Left renal pelvis (tissue), 4 donors: ENCODE measurements around the gene AMDHD1. TPM values are rescaled to one million over a fixed set of nuclear protein-coding genes. Genes with fewer than 3 reads are reported as not detected.

Source experiments
- DNase-seq, 4 donors: peaks; one replicate each; pipeline ENCODE4 v3.0.0-alpha.2; 2013; ENCODE audit warnings: low read depth in 4 of 4, low spot score in 3 of 4
- polyA plus RNA-seq, 4 donors: library from polyadenylated mRNA; unstranded; fragments of 120-200 nt; gene quantifications; one replicate each; pipeline ENCODE4 v1.2.1, GENCODE V29; 2013; ENCODE audit not compliant: insufficient read length in 4 of 4

The AMDHD1 gene
- polyA plus RNA-seq, 4 donors = 0.33 to 1.5 (median 1.2) TPM

DNA sequence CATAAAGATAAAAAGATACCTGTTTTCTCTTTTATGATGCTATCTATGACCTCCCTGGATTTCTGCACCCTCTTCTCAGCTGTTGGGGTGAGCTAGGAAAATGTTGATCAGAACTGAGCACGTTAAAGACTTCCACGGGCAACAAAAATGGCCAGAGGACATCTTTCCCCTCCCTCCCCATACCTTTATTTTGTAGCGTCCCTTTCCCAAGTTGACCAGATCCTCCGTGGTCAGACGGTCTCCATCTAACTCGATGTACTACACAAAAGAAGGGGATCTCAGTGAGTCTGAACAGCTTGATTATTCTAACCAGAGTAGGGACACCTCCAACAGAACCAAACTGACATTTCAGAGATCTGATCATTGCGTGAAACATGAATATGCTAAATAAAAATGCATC lies 50.8 kb downstream of the AMDHD1 start:
- DNase-seq = no peak

DNA sequence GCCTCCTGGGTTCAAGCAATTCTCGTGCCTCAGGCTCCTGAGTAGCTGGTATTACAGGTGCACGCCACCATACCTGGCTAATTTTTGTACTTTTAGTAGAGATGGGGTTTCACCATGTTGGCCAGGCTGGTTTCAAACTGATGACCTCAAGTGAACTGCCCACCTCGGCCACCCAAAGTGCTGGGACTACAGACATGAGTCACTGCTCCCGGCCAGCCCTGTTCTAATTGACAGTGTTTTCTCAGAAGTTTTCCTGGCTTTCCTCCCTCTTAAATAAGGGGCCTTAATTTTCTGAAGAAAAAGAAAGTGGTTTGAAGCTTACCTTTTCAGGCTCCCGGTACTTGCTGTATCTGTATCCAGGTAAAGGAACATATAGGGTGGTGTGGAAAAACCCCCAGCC lies 51.3 kb downstream of the AMDHD1 start:
- DNase-seq = no peak

DNA sequence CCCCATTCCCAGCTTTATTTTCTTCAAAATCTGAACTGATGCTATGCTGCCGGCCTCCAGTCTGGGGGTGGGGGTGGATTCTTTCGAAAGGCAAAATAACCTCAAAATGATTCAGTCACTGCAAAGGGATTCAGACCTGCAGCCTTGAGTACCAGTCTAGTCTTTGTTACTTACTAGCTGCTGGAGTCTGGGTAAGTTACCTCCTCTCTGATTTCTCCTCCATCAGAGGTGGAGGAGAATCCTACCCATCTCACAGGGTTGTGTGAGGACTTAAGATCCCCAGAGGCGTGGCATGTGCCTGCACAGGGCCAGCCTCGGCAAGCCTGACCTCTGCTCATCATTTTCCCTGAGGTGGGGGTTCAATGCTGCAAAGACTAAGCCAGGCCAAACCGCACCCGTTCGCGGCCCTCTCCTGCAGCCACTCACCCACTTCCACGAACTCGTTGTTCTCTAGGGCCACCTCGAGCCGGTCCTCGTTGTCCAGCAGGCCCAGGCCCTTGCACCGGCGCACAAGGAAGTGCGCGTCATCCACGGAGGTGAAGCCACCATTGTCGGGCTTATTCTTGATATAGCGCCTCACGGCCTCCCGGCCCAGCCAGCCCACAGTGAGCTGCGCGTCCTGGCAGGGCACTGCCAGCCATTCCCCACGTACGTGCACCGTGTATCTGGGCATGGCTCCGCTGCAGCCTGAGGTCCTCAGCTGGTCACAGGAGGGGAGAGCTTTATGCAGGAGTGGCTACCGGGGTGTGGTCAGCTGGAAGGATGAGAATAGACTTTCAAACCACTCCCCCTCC lies 52.3 kb downstream of the AMDHD1 start:
- no peak for DNase-seq

DNA sequence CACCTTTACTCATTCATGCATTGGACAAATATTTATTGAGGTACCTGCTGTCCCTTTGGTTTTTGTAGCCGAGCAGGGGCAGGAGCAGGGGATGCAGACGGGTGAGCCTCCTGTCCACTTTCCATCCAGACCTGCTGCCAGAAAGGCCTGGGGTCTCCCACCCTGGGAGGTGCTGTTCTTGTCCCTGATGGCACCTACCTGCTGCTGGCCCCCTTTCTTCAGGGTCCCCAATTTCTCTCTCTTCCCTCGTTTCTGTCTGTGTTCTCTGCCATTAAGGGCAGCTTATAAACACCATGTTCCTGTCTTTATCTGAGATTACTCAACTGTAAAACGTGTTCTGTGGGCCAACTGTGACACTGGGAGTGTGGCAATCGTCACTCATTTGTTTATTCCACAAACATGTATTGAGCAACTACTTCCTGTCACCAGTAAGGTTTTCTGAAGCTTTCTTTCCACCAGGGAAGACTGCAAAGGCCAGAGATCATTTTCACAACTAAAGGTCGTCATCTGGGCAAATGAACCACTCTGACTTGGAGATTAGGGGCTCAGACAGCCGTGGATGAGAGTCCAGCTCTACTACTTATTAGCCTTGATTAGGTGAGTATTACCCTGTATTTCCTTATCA lies 53.0 kb downstream of the AMDHD1 start, which contains the start of gene HAL:
Gene HAL, minus strand, starts transcription at position 311 of the 625 bp plus-strand sequence. CDS start 434 bp downstream, outside the sequence.
- no peak for DNase-seq

GRCh38 chr12:95997276-95997675 lies 54.1 kb downstream of the AMDHD1 start:
- no peak for DNase-seq

- no peak for DNase-seq
Observed at GRCh38 chr12:95997911-95998510, 54.9 kb downstream of the AMDHD1 start.

GRCh38 chr12:95998611-95999286 lies 55.6 kb downstream of the AMDHD1 start:
- peak in 3 of 4 donors; percentile 31 to 57 (median 33) for DNase-seq

DNA sequence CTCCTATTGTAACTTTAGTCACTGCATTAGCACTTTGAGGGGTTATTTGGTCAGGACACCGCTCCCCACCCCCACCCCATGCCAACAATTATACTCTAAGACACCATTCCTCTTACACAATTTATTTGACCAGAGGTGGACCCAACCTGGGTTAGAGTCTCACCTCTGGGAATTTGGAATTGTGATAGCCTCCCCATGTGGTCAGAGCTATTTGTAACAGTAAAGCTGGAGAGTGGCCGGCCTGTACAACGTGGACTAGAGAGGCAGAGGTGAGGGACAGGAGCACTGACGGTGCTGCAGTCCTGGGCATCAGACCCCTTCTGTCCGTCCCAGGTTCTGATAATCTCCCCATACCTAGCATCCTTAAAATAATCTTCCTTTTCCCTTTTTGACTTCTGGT lies 56.4 kb downstream of the AMDHD1 start:
- DNase-seq = no peak

GRCh38 chr12:96000858-96001257 lies 57.7 kb downstream of the AMDHD1 start:
- DNase-seq = no peak

- DNase-seq = no peak
Observed at GRCh38 chr12:96006727-96007126, 63.6 kb downstream of the AMDHD1 start.

DNA sequence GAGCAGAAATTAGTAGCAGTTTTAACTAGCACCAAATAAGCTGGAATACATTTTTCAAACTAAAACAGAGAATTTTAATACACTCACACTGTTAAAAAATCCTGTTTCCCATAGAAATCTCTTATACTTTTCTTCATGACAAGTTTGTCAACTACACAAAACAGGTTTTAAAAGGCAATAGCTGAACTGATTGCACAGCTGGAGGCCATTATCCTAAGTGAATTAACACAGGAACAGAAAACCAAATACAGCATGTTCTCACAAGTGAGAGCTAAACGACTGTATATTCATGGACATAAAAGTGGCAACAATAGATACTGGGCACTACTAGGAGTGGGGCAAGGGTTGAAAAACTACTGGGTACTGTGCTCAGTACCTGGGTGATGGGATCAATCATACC lies 64.6 kb downstream of the AMDHD1 start:
- no peak for DNase-seq

GRCh38 chr12:96014943-96015599 lies 71.9 kb downstream of the AMDHD1 start:
- DNase-seq = no peak

DNA sequence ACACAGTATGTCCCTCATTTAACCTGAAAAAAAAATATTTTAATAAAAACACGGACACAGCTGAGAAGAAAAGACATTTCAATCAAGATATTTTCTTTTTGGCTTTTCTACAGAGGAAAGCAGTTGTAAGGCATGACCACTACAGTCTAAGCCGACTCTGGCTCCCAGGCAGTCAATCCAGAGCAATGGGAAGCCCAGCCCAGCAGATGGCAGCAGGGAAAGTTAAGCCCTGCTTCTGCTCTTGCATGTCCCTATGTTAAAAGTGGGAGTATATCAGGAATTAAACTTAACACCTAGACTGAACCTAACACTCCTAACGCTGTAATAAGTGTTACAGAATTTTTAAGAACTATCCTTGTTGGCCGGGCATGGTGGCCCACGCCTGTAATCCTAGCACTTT lies 72.5 kb downstream of the AMDHD1 start:
- no peak for DNase-seq

Other genes with a start within 250 kb of the AMDHD1 start
- gene NTN4, start 152.6 kb upstream of the AMDHD1 start, polyA plus RNA-seq = 100 to 1,000 TPM in 3 of 4 donors, 1 to 10 TPM in 1; 3.3 to 110 (median 104) TPM
- 100 to 1,000 TPM in 2 of 4 donors, 10 to 100 TPM in 2; 70.1 to 104 (median 97.0) TPM for gene SNRPF, start 84.4 kb upstream of the AMDHD1 start, polyA plus RNA-seq
- under 1 TPM in 3 of 4 donors, not detected in 1; 0.54 to 0.63 (median 0.60) TPM for gene CCDC38, start 717 bp upstream of the AMDHD1 start, polyA plus RNA-seq
- 1 to 10 TPM in 1 of 4 donors, under 1 TPM in 3; 0.26 to 2.3 (median 0.53) TPM for gene HAL, start 53.0 kb downstream of the AMDHD1 start, polyA plus RNA-seq
- 100 to 1,000 TPM in 3 of 4 donors, 10 to 100 TPM in 1; 97.6 to 144 (median 133) TPM for gene LTA4H, start 92.3 kb downstream of the AMDHD1 start, polyA plus RNA-seq